Measurements from ENCODE around the gene TDRD1. TPM values are rescaled to one million over a fixed set of nuclear protein-coding genes. Genes with fewer than 3 reads are reported as not detected.

TDRD1 gene
- total RNA-seq, 2 donors from 2014 or later, result 0.78 to 0.99 TPM

DNA sequence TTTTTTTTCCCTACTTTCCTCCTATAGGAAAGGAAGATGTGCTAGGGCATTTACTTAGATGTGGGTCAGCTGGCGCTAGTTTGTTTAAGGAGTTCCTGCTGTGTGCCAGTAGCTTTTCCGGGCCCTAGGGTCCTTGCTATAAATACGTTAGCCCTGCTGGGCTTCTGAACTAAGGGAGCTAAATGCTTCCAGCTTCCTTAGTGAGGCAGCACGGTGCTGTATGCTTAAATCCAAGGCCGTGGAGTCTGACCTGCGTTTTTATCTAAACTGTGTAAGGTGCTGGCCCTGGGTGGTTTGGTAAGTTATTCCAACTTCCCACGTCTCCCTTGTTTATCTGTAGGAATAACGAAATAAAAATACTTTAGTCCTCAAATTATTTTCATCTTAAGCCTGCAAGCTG lies 594 bp downstream of the TDRD1 start:
- H3K4me3 ChIP-seq, result no peak overlapping the region
- intact Hi-C loops (cut with DNase I), result loop anchor here (10.0 kb wide), 1 partner anchor 65 kb away; no protein-coding TSS in a partner anchor
- H3K9me3 ChIP-seq, result no peaks in the 10 kb centered on the region
- no peaks in the 10 kb centered on the region for H3K36me3 ChIP-seq (replicated peaks in 1 of 2; ENCODE audit: insufficient read depth in 1 of 2, low read depth in 2 of 2)
- DNase-seq (peak in 3 of 4 donors; percentile 18 to 44 (median 31)), ATAC-seq (no peak)
- no peak for TF ChIP-seq POLR2A (IDR thresholded peaks at IDR 0.05)
- TF ChIP-seq, protein P1, sequence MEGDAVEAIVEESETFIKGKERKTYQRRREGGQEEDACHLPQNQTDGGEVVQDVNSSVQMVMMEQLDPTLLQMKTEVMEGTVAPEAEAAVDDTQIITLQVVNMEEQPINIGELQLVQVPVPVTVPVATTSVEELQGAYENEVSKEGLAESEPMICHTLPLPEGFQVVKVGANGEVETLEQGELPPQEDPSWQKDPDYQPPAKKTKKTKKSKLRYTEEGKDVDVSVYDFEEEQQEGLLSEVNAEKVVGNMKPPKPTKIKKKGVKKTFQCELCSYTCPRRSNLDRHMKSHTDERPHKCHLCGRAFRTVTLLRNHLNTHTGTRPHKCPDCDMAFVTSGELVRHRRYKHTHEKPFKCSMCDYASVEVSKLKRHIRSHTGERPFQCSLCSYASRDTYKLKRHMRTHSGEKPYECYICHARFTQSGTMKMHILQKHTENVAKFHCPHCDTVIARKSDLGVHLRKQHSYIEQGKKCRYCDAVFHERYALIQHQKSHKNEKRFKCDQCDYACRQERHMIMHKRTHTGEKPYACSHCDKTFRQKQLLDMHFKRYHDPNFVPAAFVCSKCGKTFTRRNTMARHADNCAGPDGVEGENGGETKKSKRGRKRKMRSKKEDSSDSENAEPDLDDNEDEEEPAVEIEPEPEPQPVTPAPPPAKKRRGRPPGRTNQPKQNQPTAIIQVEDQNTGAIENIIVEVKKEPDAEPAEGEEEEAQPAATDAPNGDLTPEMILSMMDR (IDR thresholded peaks at IDR 0.05), result no peak
- peaks cover 15% of the 10 kb centered on the region for H3K4me1 ChIP-seq
- H3K27ac ChIP-seq, result no peak overlapping the region
- no peaks in the 10 kb centered on the region for H3K27me3 ChIP-seq
- WGBS, 2 donors, result 22 to 27% methylated on average over 8 of the region's 8 CpGs

GRCh38 chr10:114180937-114181336 lies 1.8 kb downstream of the TDRD1 start:
- no peak overlapping the region for H3K4me3 ChIP-seq
- TF ChIP-seq, protein P1 (IDR thresholded peaks at IDR 0.05), result no peak
- no peak for TF ChIP-seq POLR2A (IDR thresholded peaks at IDR 0.05)
- no peak for DNase-seq
- no peak for ATAC-seq
- intact Hi-C loops (cut with DNase I), result no loop called here
- H3K9me3 ChIP-seq, result no peaks in the 10 kb centered on the region
- no peak overlapping the region for H3K27ac ChIP-seq
- H3K4me1 ChIP-seq, result peaks cover 15% of the 10 kb centered on the region
- H3K36me3 ChIP-seq (replicated peaks in 1 of 2; ENCODE audit: insufficient read depth in 1 of 2, low read depth in 2 of 2), result no peaks in the 10 kb centered on the region
- H3K27me3 ChIP-seq, result no peaks in the 10 kb centered on the region
- 87% methylated on average over 3 of the region's 3 CpGs for WGBS, 2 donors

DNA sequence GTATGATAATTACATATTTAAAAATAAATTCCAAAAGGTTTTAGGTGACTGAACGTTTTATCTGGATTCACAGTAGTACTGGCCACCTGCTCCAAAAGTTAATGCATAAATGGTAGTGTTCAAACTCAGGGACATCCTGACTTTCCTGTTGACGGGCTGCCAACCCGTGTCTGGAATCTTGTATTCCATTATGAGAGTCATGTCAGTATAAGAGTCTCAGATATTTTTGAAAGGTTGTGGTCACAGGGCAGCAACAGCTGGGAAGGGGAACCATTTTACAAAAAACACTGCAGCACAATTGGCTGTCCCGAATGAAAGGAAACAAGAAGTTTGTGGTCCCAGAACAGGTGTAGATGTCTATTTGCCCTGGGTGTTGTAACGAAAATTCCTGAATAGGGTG lies 2.8 kb downstream of the TDRD1 start:
- WGBS, 2 donors, result 4 to 12% methylated on average over 5 of the region's 5 CpGs
- TF ChIP-seq, protein P1 (IDR thresholded peaks at IDR 0.05), result no peak
- TF ChIP-seq POLR2A (IDR thresholded peaks at IDR 0.05), result no peak
- H3K27ac ChIP-seq, result peak overlapping the region in 3 of 4 donors; percentile 15 to 69 (median 39)

GRCh38 chr10:114183563-114183962 lies 4.4 kb downstream of the TDRD1 start:
- intact Hi-C loops (cut with DNase I), result no loop called here
- no peaks in the 10 kb centered on the region for H3K27me3 ChIP-seq
- no peak overlapping the region for H3K27ac ChIP-seq
- H3K4me3 ChIP-seq, result no peak overlapping the region
- H3K9me3 ChIP-seq, result no peaks in the 10 kb centered on the region
- H3K4me1 ChIP-seq, result peaks cover 15% of the 10 kb centered on the region
- TF ChIP-seq, protein P1 (IDR thresholded peaks at IDR 0.05), result no peak
- no peak for TF ChIP-seq POLR2A (IDR thresholded peaks at IDR 0.05)
- DNase-seq, result no peak
- ATAC-seq, result no peak
- 82 to 89% methylated on average over 9 of the region's 9 CpGs for WGBS, 2 donors
- no peaks in the 10 kb centered on the region for H3K36me3 ChIP-seq (replicated peaks in 1 of 2; ENCODE audit: insufficient read depth in 1 of 2, low read depth in 2 of 2)

More for the DNA sequence above, 2.8 kb downstream of the TDRD1 start:
- H3K4me3 ChIP-seq, result no peak overlapping the region
- peaks cover 15% of the 10 kb centered on the region for H3K4me1 ChIP-seq
- no peaks in the 10 kb centered on the region for H3K9me3 ChIP-seq
- intact Hi-C loops (cut with DNase I), result no loop called here
- peak; percentile 88 for ATAC-seq
- H3K36me3 ChIP-seq (replicated peaks in 1 of 2; ENCODE audit: insufficient read depth in 1 of 2, low read depth in 2 of 2), result no peaks in the 10 kb centered on the region
- peak; percentile 81 to 91 (median 86) for DNase-seq
- no peaks in the 10 kb centered on the region for H3K27me3 ChIP-seq

- Histone ChIP-seq H3K27me3 (no peaks in the 10 kb centered on the region), H3K9me3 (no peaks in the 10 kb centered on the region), H3K36me3 (replicated peaks in 1 of 2; ENCODE audit: insufficient read depth in 1 of 2, low read depth in 2 of 2) (no peaks in the 10 kb centered on the region), H3K27ac (peak overlapping the region in 1 of 4 donors; percentile 3), H3K4me1 (peaks cover 15% of the 10 kb centered on the region), H3K4me3 (no peak overlapping the region)
- intact Hi-C loops (cut with DNase I), result no loop called here
- TF ChIP-seq, protein P1 (IDR thresholded peaks at IDR 0.05), result no peak
- TF ChIP-seq POLR2A (IDR thresholded peaks at IDR 0.05), result no peak
- DNase-seq, result no peak
- no peak for ATAC-seq
- WGBS, 2 donors, result 59 to 75% methylated on average over 5 of the region's 5 CpGs
Observed at GRCh38 chr10:114184276-114184675, 5.1 kb downstream of the TDRD1 start.

Data from body of pancreas (tissue), 4 donors.